PFSK-1 (cell line): Measurements from ENCODE around the gene RBKS.

ENCODE experiments used
- POLR2AphosphoS5 ChIP-seq: IDR thresholded peaks from 2 replicates; pipeline ENCODE4 v1.6.1; 2012; ENCODE audit warnings: low read depth, mild to moderate bottlenecking, control low read depth, low read length, moderate library complexity
- SIN3A ChIP-seq: IDR thresholded peaks from 2 replicates; pipeline ENCODE4 v1.6.1; 2012; ENCODE audit warnings: mild to moderate bottlenecking, low read length, moderate library complexity, borderline replicate concordance; ENCODE audit not compliant: insufficient read depth
- TAF1 ChIP-seq: IDR thresholded peaks from 2 replicates; pipeline ENCODE4 v1.6.1; 2012; ENCODE audit warnings: low read length, control low read depth, borderline replicate concordance; ENCODE audit not compliant: insufficient read depth

GRCh38 chr2:27823569-27823968 is 66.6 kb downstream of the RBKS start:
- TF ChIP-seq POLR2AphosphoS5 = no peak
- no peak for TF ChIP-seq TAF1
- TF ChIP-seq SIN3A = no peak
